Ishikawa (cell line): Measurements from ENCODE around the gene NLGN4X.

Experiments used
- CEBPB ChIP-seq: IDR thresholded peaks from 2 replicates; pipeline ENCODE4 v1.6.1; 2012
- CREB1 ChIP-seq: IDR thresholded peaks from 2 replicates; pipeline ENCODE4 v1.6.1; 2012; ENCODE audit warnings: low read depth
- EGR1 ChIP-seq: IDR thresholded peaks from 2 replicates; pipeline ENCODE4 v1.6.1; 2012
- EP300 ChIP-seq: IDR thresholded peaks from 2 replicates; pipeline ENCODE4 v1.6.1; 2012; ENCODE audit warnings: borderline replicate concordance
- FOXM1 ChIP-seq: IDR thresholded peaks from 2 replicates; pipeline ENCODE4 v1.6.1; 2012; ENCODE audit warnings: low read depth, borderline replicate concordance
- NFIC ChIP-seq: IDR thresholded peaks from 2 replicates; pipeline ENCODE4 v1.6.1; 2012
- RAD21 ChIP-seq: IDR thresholded peaks from 2 replicates; pipeline ENCODE4 v1.6.1; 2012; ENCODE audit warnings: low read depth
- TAF1 ChIP-seq: IDR thresholded peaks from 2 replicates; pipeline ENCODE4 v1.6.1; 2012; ENCODE audit warnings: low read depth, mild to moderate bottlenecking
- TCF12 ChIP-seq: IDR thresholded peaks from 2 replicates; pipeline ENCODE4 v1.6.1; 2012; ENCODE audit warnings: low read depth
- TEAD4 ChIP-seq: IDR thresholded peaks from 2 replicates; pipeline ENCODE4 v1.6.1; 2012
- YY1 ChIP-seq: IDR thresholded peaks from 2 replicates; pipeline ENCODE4 v1.6.1; 2012; ENCODE audit warnings: low read depth
- ZBTB7A ChIP-seq: IDR thresholded peaks from 2 replicates; pipeline ENCODE4 v1.6.1; 2012; ENCODE audit warnings: low read depth
- TF ChIP-seq, protein P1 (sequence below): IDR thresholded peaks from 2 replicates; pipeline ENCODE4 v1.6.1; 2012
- TF ChIP-seq, protein P2 (sequence below): IDR thresholded peaks from 2 replicates; pipeline ENCODE4 v1.6.1; 2012; ENCODE audit warnings: low read depth, mild to moderate bottlenecking
- TF ChIP-seq, protein P3 (sequence below): IDR thresholded peaks from 2 replicates; pipeline ENCODE4 v1.6.1; 2012

Gene NLGN4X

DNA sequence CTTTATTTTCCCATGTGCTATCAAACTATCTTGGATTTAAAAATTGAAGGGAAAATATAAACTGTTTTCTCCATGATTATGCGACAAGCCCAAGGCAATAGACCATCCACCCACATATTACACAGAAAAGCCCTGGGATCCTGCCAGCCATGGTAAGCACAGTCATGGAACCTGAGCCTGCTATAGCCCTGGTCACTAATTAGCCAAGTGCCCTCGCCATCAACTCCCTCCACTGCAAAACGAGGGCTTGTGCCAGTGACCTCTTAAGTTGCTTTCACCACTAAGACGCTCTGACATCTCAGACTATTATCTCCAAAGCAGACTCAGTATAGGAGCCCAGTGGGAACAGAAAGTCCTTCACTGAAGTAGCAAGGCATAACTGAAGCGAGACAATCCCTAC is 69.2 kb downstream of the NLGN4X start:
- TF ChIP-seq CREB1 (no peak), EP300 (no peak), TEAD4 (no peak), CEBPB (no peak), ZBTB7A (no peak), NFIC (no peak), TAF1 (no peak), EGR1 (no peak), FOXM1 (no peak), YY1 (no peak), TCF12 (no peak), RAD21 (no peak)
- TF ChIP-seq, protein P1, sequence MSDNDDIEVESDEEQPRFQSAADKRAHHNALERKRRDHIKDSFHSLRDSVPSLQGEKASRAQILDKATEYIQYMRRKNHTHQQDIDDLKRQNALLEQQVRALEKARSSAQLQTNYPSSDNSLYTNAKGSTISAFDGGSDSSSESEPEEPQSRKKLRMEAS, result no peak
- TF ChIP-seq, protein P2, sequence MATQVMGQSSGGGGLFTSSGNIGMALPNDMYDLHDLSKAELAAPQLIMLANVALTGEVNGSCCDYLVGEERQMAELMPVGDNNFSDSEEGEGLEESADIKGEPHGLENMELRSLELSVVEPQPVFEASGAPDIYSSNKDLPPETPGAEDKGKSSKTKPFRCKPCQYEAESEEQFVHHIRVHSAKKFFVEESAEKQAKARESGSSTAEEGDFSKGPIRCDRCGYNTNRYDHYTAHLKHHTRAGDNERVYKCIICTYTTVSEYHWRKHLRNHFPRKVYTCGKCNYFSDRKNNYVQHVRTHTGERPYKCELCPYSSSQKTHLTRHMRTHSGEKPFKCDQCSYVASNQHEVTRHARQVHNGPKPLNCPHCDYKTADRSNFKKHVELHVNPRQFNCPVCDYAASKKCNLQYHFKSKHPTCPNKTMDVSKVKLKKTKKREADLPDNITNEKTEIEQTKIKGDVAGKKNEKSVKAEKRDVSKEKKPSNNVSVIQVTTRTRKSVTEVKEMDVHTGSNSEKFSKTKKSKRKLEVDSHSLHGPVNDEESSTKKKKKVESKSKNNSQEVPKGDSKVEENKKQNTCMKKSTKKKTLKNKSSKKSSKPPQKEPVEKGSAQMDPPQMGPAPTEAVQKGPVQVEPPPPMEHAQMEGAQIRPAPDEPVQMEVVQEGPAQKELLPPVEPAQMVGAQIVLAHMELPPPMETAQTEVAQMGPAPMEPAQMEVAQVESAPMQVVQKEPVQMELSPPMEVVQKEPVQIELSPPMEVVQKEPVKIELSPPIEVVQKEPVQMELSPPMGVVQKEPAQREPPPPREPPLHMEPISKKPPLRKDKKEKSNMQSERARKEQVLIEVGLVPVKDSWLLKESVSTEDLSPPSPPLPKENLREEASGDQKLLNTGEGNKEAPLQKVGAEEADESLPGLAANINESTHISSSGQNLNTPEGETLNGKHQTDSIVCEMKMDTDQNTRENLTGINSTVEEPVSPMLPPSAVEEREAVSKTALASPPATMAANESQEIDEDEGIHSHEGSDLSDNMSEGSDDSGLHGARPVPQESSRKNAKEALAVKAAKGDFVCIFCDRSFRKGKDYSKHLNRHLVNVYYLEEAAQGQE, result no peak

DNA sequence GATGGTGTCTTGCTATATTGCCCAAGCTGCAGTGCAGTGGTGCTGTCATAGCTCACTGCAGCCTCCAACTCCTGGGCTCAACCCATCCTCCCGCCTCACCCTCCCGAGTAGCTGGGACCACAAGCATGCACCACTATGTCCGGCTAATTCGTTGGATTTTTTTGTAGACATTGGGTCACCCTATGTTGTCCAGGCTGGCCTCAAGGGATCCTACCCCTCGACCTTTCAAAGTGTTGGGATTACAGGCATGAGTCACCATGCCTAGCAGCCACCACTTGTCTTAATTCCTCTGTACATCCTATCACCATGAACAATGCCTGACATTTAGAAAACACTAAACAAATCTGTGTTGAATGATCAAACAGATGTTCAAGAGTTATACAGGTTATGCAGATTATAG is 76.7 kb downstream of the NLGN4X start:
- no peak for TF ChIP-seq NFIC
- no peak for TF ChIP-seq TAF1
- TF ChIP-seq ZBTB7A, result no peak
- no peak for TF ChIP-seq TCF12
- TF ChIP-seq, protein P1, result no peak
- TF ChIP-seq TEAD4, result no peak
- no peak for TF ChIP-seq EP300
- TF ChIP-seq, protein P2, result no peak
- no peak for TF ChIP-seq EGR1
- TF ChIP-seq FOXM1, result no peak
- TF ChIP-seq RAD21, result no peak
- TF ChIP-seq, protein P3, sequence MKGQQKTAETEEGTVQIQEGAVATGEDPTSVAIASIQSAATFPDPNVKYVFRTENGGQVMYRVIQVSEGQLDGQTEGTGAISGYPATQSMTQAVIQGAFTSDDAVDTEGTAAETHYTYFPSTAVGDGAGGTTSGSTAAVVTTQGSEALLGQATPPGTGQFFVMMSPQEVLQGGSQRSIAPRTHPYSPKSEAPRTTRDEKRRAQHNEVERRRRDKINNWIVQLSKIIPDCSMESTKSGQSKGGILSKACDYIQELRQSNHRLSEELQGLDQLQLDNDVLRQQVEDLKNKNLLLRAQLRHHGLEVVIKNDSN, result no peak
- no peak for TF ChIP-seq YY1
- TF ChIP-seq CEBPB, result no peak
- TF ChIP-seq CREB1, result no peak

DNA sequence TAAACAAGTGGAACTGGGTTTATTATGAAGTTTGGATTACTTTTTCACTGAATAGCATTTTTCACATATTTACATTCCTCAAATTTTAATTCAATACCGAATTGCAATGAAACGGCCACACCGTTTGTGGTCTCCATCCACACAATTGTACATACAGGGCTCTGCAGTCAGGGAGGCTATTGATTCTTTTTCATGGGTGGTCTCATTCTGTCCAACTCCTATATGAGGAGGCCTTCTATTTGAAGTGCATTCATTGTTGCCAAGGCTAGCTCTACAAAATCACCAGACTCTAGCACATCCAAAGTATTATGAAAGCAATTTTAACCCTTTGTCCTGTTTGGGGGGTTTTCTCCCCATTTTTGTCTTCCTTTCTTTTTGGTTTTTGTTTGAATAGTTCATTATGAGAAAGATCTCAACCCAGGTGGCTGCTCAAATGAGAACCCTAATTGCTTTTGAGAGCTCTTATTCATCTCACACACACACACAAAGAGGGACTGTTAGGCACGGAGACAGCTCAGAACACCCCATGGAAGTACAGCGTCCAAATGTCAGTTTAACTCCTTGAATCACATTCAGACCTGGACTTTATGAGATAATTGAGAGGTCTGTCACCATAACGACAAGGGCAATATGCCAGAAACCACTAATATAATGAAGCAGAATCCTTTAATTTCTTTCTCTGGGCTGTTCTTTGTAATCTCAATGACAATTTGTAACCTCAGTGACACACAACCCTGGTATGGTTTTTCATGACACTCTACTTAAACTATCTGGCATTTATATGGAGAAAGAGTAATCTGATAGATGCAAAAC is 79.4 kb downstream of the NLGN4X start:
- TF ChIP-seq CEBPB (no peak), TEAD4 (no peak), CREB1 (no peak), YY1 (no peak), ZBTB7A (no peak), RAD21 (no peak), TAF1 (no peak), FOXM1 (no peak), EP300 (no peak)
- TF ChIP-seq, protein P2, result no peak
- TF ChIP-seq, protein P3, result no peak

DNA sequence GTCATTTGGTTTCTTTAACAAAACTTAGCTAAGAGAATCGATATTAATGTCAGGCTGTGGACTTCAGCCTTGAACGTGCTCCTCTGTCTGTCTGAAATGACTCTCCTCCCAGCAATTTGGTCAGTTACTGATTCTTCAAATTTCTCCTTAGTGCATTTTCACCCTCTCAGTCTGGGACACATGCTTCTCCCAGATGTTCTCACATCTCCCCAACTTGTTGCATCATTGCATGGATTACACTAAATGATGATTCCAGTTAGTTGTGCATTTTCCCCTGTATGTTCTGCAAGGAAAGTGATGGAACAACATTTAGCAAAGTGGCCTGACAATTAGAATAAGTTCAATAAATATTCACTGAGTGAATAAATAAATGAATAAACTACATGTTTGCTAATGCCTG is 94.4 kb downstream of the NLGN4X start:
- TF ChIP-seq, protein P1, result no peak
- TF ChIP-seq EP300, result no peak
- no peak for TF ChIP-seq TCF12
- no peak for TF ChIP-seq CEBPB
- no peak for TF ChIP-seq NFIC
